T-cell (primary cell): ENCODE data around the gene RNF150. TPM values are rescaled to one million over a fixed set of nuclear protein-coding genes. Genes with fewer than 3 reads are reported as not detected.

Source experiments
- ATAC-seq, 4 experiments: fragments of 200-7000 bp in 3 of 4; fragments of 150-1000 bp in 1 of 4; cut with Tn5 transposase; replicated peaks in 1 of 4; 1 replicate in 3 of 4; 2 replicates in 1 of 4; pipeline ENCODE4 v1.10.0; 2021; ENCODE audit warnings: moderate library complexity in 3 of 4, mild to moderate bottlenecking in 2 of 4, moderate number of reproducible peaks in 1 of 4
- CTCF ChIA-PET, 2 donors: fragments of 300-600 bp; sonication (Branson Sonifier 250); formaldehyde crosslinking; loops; one replicate each; lab custom pipeline; 2022; ENCODE audit warnings: antibody characterized with exemption in 2 of 2; lab: Charles Lee
- POLR2A ChIA-PET, 2 donors: fragments of 300-600 bp; sonication (Branson Sonifier 250); formaldehyde crosslinking; loops; one replicate each; lab custom pipeline; 2022; ENCODE audit warnings: antibody characterized with exemption in 2 of 2; lab: Charles Lee
- DNase-seq, 35 experiments: peaks; one replicate each; pipeline versions ENCODE4 v3.0.0 to v3.0.0-alpha.2; 2013 to 2023
- H3K27ac ChIP-seq: one replicate; pipeline ENCODE4 v1.5.1; 2013; ENCODE audit warnings: low read length
- H3K27me3 ChIP-seq, 2 experiments: replicated peaks in 1 of 2; 1 replicate in 1 of 2; 2 replicates in 1 of 2; pipeline versions ENCODE4 v1.6.1 to v1.7.0; 2013; ENCODE audit warnings: low read length in 1 of 2, mixed read lengths in 1 of 2; ENCODE audit not compliant: control insufficient read depth in 2 of 2, insufficient read depth in 2 of 2; ENCODE audit errors: extremely low read depth in 1 of 2
- H3K36me3 ChIP-seq, 2 donors: 1 replicate in 1 of 2; 2 replicates in 1 of 2; pipeline versions ENCODE4 v1.6.1 to v1.7.0; 2013; ENCODE audit warnings: low read length in 1 of 2; ENCODE audit not compliant: control insufficient read depth in 2 of 2, insufficient read depth in 1 of 2; ENCODE audit errors: extremely low read depth in 1 of 2
- H3K4me1 ChIP-seq, 2 experiments: 1 replicate in 1 of 2; 2 replicates in 1 of 2; pipeline versions ENCODE4 v1.6.1 to v1.7.0; 2013; ENCODE audit warnings: low read length in 2 of 2, mixed read lengths in 1 of 2; ENCODE audit not compliant: insufficient read depth in 2 of 2, control insufficient read depth in 1 of 2; ENCODE audit errors: extremely low read depth in 1 of 2
- H3K4me3 ChIP-seq, 2 donors: 1 replicate in 1 of 2; 2 replicates in 1 of 2; pipeline versions ENCODE4 v1.5.1 to v1.7.0; 2013; ENCODE audit warnings: mild to moderate bottlenecking in 2 of 2, low read length in 1 of 2, moderate library complexity in 1 of 2; ENCODE audit not compliant: control insufficient read depth in 1 of 2; ENCODE audit errors: extremely low read depth in 1 of 2
- H3K9me3 ChIP-seq: 2 replicates; pipeline ENCODE4 v1.7.0; 2013
- H3K27ac Mint-ChIP-seq, 2 donors: one replicate each; pipeline ENCODE4 v1.8.0; 2020 to 2021; ENCODE audit warnings: mild to moderate bottlenecking in 2 of 2, mixed read lengths in 2 of 2
- H3K27me3 Mint-ChIP-seq, 2 donors: one replicate each; pipeline ENCODE4 v1.8.0; 2021 to 2022; ENCODE audit warnings: mixed read lengths in 2 of 2
- H3K36me3 Mint-ChIP-seq: one replicate; pipeline ENCODE4 v1.8.0; 2021; ENCODE audit warnings: mixed read lengths
- H3K4me1 Mint-ChIP-seq, 3 donors: one replicate each; pipeline ENCODE4 v1.8.0; 2020 to 2022; ENCODE audit warnings: mixed read lengths in 3 of 3, mild to moderate bottlenecking in 1 of 3
- H3K4me3 Mint-ChIP-seq, 3 donors: one replicate each; pipeline ENCODE4 v1.8.0; 2020 to 2022; ENCODE audit warnings: mild to moderate bottlenecking in 3 of 3, mixed read lengths in 3 of 3, moderate library complexity in 3 of 3
- H3K9me3 Mint-ChIP-seq, 3 donors: one replicate each; pipeline ENCODE4 v1.8.0; 2020 to 2022; ENCODE audit warnings: mixed read lengths in 3 of 3
- WGBS: methylation state at CpG from one replicate; pipeline ENCODE4 v1.1.5; 2013; ENCODE audit warnings: missing lambda C conversion rate; ENCODE audit not compliant: insufficient coverage; 5-methylcytosine and 5-hydroxymethylcytosine counted together
- total RNA-seq, 35 experiments: library from RNA in 6 of 35; stranded (reverse) in 6 of 35; fragments of 120-200 nt in 1 of 35; gene quantifications; one replicate each; pipeline versions ENCODE4 v1.2.1 to v1.2.4 and lab custom pipeline; 2013 to 2026

RNF150 gene
- total RNA-seq, 5 donors from 2014 or later (not counting 1 experiment from before 2014, with no cell fraction given): 0.09 to 0.35 (median 0.30) TPM; not detected in 2

DNA sequence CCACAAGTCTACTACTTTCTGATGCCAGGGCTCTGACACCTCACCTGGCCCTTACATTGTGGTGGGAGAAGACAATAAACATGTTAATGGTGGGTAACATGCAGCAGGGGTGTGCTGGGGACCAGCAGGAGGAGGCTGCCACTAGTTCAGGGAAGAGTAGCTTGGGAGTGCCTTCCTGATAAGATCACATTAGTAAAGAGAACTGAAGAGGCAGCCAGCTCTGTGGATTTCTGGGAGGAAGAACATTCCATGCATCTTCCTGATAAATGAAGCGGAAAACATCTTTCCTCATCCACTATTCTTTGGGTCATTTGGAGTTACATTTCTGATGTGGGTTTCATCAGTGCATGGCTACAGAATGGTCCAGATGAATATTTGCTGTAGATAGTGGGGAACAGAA is 9.0 kb downstream of the RNF150 start:
- Mint-ChIP-seq H3K4me3 (no peak overlapping the region), H3K27me3 (peaks cover 11 to 17% of the 10 kb centered on the region in 2 donors), H3K9me3 (peaks cover 0 to 2% (median under 1%) of the 10 kb centered on the region in 3 donors), H3K27ac (no peak overlapping the region), H3K4me1 (no peaks in the 10 kb centered on the region), H3K36me3 (no peaks in the 10 kb centered on the region)
- H3K27ac ChIP-seq: no peak overlapping the region
- DNase-seq: no peak
- H3K27me3 ChIP-seq: no peaks in the 10 kb centered on the region
- no peaks in the 10 kb centered on the region for H3K4me1 ChIP-seq
- no CpG with 5 or more reads among the region's 1 CpG for WGBS
- no peaks in the 10 kb centered on the region for H3K36me3 ChIP-seq
- no peak overlapping the region for H3K4me3 ChIP-seq
- ATAC-seq: no peak
- no peaks in the 10 kb centered on the region for H3K9me3 ChIP-seq
- CTCF ChIA-PET: no interaction called here
- POLR2A ChIA-PET: no interaction called here

- ATAC-seq (no peak), DNase-seq (no peak)
- H3K9me3 ChIP-seq: no peaks in the 10 kb centered on the region
- H3K36me3 ChIP-seq: no peaks in the 10 kb centered on the region
- Mint-ChIP-seq H3K4me3 (no peak overlapping the region), H3K27ac (no peak overlapping the region), H3K4me1 (no peaks in the 10 kb centered on the region), H3K27me3 (peaks cover 6 to 11% of the 10 kb centered on the region in 2 donors), H3K36me3 (no peaks in the 10 kb centered on the region), H3K9me3 (peaks cover 0 to 6% (median 2%) of the 10 kb centered on the region in 3 donors)
- ChIA-PET POLR2A (no interaction called here), CTCF (no interaction called here)
- H3K27me3 ChIP-seq: no peaks in the 10 kb centered on the region
- H3K4me1 ChIP-seq: no peaks in the 10 kb centered on the region
- H3K27ac ChIP-seq: no peak overlapping the region
- WGBS: 84% methylated on average over 3 of the region's 9 CpGs
- no peak overlapping the region for H3K4me3 ChIP-seq
Observed at GRCh38 chr4:141121768-141122454, 11.4 kb downstream of the RNF150 start.

- no peaks in the 10 kb centered on the region for H3K4me1 ChIP-seq
- no peak overlapping the region for H3K27ac ChIP-seq
- peaks cover 4 to 9% (median 5%) of the 10 kb centered on the region in 3 donors for H3K9me3 Mint-ChIP-seq
- no peaks in the 10 kb centered on the region for H3K36me3 ChIP-seq
- DNase-seq (no peak), ATAC-seq (no peak)
- no peak overlapping the region for H3K4me3 Mint-ChIP-seq
- no peak overlapping the region for H3K27ac Mint-ChIP-seq
- H3K27me3 ChIP-seq: no peaks in the 10 kb centered on the region
- ChIA-PET CTCF (no interaction called here), POLR2A (no interaction called here)
- H3K4me3 ChIP-seq: no peak overlapping the region
- no peaks in the 10 kb centered on the region for H3K9me3 ChIP-seq
- H3K36me3 Mint-ChIP-seq: no peaks in the 10 kb centered on the region
- no peaks in the 10 kb centered on the region for H3K4me1 Mint-ChIP-seq
- WGBS: no CpG with 5 or more reads among the region's 1 CpG
- H3K27me3 Mint-ChIP-seq: peaks cover 6 to 9% of the 10 kb centered on the region in 2 donors
Observed at GRCh38 chr4:141121101-141121500, 12.2 kb downstream of the RNF150 start.

- H3K4me3 Mint-ChIP-seq: no peak overlapping the region
- CTCF ChIA-PET: no interaction called here
- no peak for DNase-seq
Observed at GRCh38 chr4:141120036-141120593, 13.2 kb downstream of the RNF150 start.

DNA sequence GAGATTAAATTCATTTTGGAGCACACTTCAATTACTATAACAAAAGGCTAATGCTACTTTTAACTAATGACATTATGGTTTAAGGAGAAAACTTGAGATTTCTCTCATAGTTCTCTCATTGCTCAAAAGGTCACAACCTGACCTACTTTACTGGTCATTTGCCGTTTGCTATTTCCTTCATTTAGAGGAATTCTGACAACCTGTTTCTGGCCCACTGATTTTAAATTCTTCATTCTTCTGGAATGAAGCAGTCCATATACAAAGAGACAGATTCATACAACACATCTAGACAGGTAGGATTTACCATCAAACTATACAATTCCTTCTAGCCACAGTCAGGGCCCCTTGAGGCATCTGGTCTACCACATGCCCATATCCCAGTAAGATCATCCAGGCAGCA is 14.2 kb downstream of the RNF150 start:
- Mint-ChIP-seq H3K9me3 (peaks cover 9 to 14% (median 9%) of the 10 kb centered on the region in 3 donors), H3K36me3 (no peaks in the 10 kb centered on the region), H3K27me3 (peaks cover 1 to 3% of the 10 kb centered on the region in 2 donors), H3K4me1 (no peaks in the 10 kb centered on the region), H3K4me3 (no peak overlapping the region), H3K27ac (no peak overlapping the region)
- no peaks in the 10 kb centered on the region for H3K9me3 ChIP-seq
- no peaks in the 10 kb centered on the region for H3K4me1 ChIP-seq
- H3K36me3 ChIP-seq: no peaks in the 10 kb centered on the region
- ChIA-PET CTCF (no interaction called here), POLR2A (no interaction called here)
- 100% methylated on average over 1 of the region's 1 CpG for WGBS
- H3K27me3 ChIP-seq: no peaks in the 10 kb centered on the region
- H3K4me3 ChIP-seq: no peak overlapping the region
- ATAC-seq: no peak
- no peak for DNase-seq
- no peak overlapping the region for H3K27ac ChIP-seq

More at GRCh38 chr4:141120036-141120593, 13.2 kb downstream of the RNF150 start:
- no peak overlapping the region for H3K4me3 ChIP-seq
- no peaks in the 10 kb centered on the region for H3K4me1 ChIP-seq
- Mint-ChIP-seq H3K36me3 (no peaks in the 10 kb centered on the region), H3K9me3 (peaks cover 7 to 10% (median 9%) of the 10 kb centered on the region in 3 donors), H3K27ac (no peak overlapping the region), H3K4me1 (no peaks in the 10 kb centered on the region), H3K27me3 (peaks cover 3 to 4% of the 10 kb centered on the region in 2 donors)
- no peaks in the 10 kb centered on the region for H3K27me3 ChIP-seq
- no peaks in the 10 kb centered on the region for H3K36me3 ChIP-seq
- no peak overlapping the region for H3K27ac ChIP-seq
- no peaks in the 10 kb centered on the region for H3K9me3 ChIP-seq
- no peak for ATAC-seq
- 91% methylated on average over 3 of the region's 5 CpGs for WGBS
- POLR2A ChIA-PET: no interaction called here

DNA sequence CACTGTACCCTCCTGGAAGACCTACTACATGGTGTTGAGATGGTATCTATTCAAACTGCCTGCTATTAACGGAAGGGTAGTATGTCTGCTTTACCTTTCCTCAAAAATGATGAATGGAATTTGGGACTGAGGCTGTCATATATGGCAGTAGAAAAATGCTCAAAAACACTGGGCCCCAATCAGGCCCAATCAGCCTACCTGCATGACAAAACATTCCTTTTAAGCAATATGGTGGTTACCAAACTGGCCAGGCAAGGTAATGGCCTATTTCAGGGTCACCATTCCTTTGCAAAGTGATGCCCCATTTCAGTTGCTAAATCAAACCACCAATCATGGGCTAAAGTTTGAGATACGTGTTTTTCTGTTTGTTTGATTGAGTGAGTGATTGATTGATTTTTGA is 14.9 kb downstream of the RNF150 start:
- Mint-ChIP-seq H3K27ac (no peak overlapping the region), H3K36me3 (no peaks in the 10 kb centered on the region), H3K9me3 (peaks cover 9 to 19% (median 9%) of the 10 kb centered on the region in 3 donors), H3K4me3 (no peak overlapping the region), H3K27me3 (peaks cover 0 to 5% of the 10 kb centered on the region in 2 donors), H3K4me1 (no peaks in the 10 kb centered on the region)
- ATAC-seq (no peak), DNase-seq (no peak)
- Histone ChIP-seq H3K27me3 (no peaks in the 10 kb centered on the region), H3K9me3 (no peaks in the 10 kb centered on the region), H3K4me1 (no peaks in the 10 kb centered on the region), H3K36me3 (no peaks in the 10 kb centered on the region), H3K27ac (no peak overlapping the region), H3K4me3 (no peak overlapping the region)
- no CpG with 5 or more reads among the region's 2 CpGs for WGBS
- CTCF ChIA-PET: no interaction called here
- POLR2A ChIA-PET: no interaction called here
